Neuronal stem cell (in vitro differentiated cells): ENCODE measurements around the gene SKP2.

Experiments
- DNase-seq: peaks from one replicate; pipeline ENCODE4 v3.0.0-alpha.2; 2013; ENCODE audit warnings: low spot score
- H2AFZ ChIP-seq: one replicate; pipeline ENCODE4 v1.6.1; 2013; ENCODE audit warnings: mild to moderate bottlenecking, low read length, inconsistent platforms
- H2AK5ac ChIP-seq: 2 replicates; pipeline ENCODE4 v1.6.1; 2013; ENCODE audit warnings: low read depth, mild to moderate bottlenecking, inconsistent platforms, low read length, moderate library complexity, mixed read lengths
- H2BK120ac ChIP-seq: 2 replicates; pipeline ENCODE4 v1.6.1; 2013; ENCODE audit warnings: low read depth, mild to moderate bottlenecking, inconsistent platforms, low read length, moderate library complexity, mixed read lengths
- H2BK12ac ChIP-seq: one replicate; pipeline ENCODE4 v1.6.1; 2013; ENCODE audit warnings: low read length, inconsistent platforms
- H2BK15ac ChIP-seq: 2 replicates; pipeline ENCODE4 v1.6.1; 2013; ENCODE audit warnings: mild to moderate bottlenecking, low read length, inconsistent platforms, mixed read lengths
- H2BK5ac ChIP-seq: one replicate; pipeline ENCODE4 v1.6.1; 2013; ENCODE audit warnings: inconsistent platforms, mild to moderate bottlenecking, low read length, moderate library complexity
- H3K14ac ChIP-seq: one replicate; pipeline ENCODE4 v1.6.1; 2013; ENCODE audit warnings: low read length, inconsistent platforms
- H3K18ac ChIP-seq: 2 replicates; pipeline ENCODE4 v1.6.1; 2013; ENCODE audit warnings: low read length, inconsistent platforms
- H3K23ac ChIP-seq: 2 replicates; pipeline ENCODE4 v1.6.1; 2013; ENCODE audit warnings: low read depth, mild to moderate bottlenecking, mixed read lengths, low read length, inconsistent platforms; ENCODE audit not compliant: poor library complexity
- H3K27ac ChIP-seq: replicated peaks from 3 replicates; pipeline ENCODE4 v1.5.1; 2013; ENCODE audit warnings: low read length, inconsistent platforms
- H3K27me3 ChIP-seq, 3 experiments: 2 replicates each; pipeline ENCODE4 v1.6.1; 2013; ENCODE audit warnings: low read length in 3 of 3, mild to moderate bottlenecking in 2 of 3, inconsistent platforms in 1 of 3, low read depth in 1 of 3, mixed read lengths in 1 of 3, moderate library complexity in 1 of 3; ENCODE audit not compliant: control insufficient read depth in 3 of 3, insufficient read depth in 3 of 3
- H3K36me3 ChIP-seq, 2 donors: replicated peaks in 1 of 2; 2 replicates each; pipeline ENCODE4 v1.6.1; 2013; ENCODE audit warnings: low read length in 2 of 2; ENCODE audit not compliant: control insufficient read depth in 2 of 2, insufficient read depth in 2 of 2
- H3K4ac ChIP-seq: 2 replicates; pipeline ENCODE4 v1.6.1; 2013; ENCODE audit warnings: inconsistent platforms, mild to moderate bottlenecking, low read length, moderate library complexity
- H3K4me1 ChIP-seq, 2 donors: 1 replicate in 1 of 2; 2 replicates in 1 of 2; pipeline ENCODE4 v1.6.1; 2013; ENCODE audit warnings: low read length in 2 of 2, low read depth in 1 of 2; ENCODE audit not compliant: control insufficient read depth in 2 of 2, insufficient read depth in 1 of 2
- H3K4me2 ChIP-seq: one replicate; pipeline ENCODE4 v1.6.1; 2013; ENCODE audit warnings: mild to moderate bottlenecking, low read length, inconsistent platforms; ENCODE audit not compliant: insufficient read depth, poor library complexity, severe bottlenecking
- H3K4me3 ChIP-seq, 2 donors: 2 replicates each; pipeline ENCODE4 v1.5.1; 2013; ENCODE audit warnings: low read length in 2 of 2, mild to moderate bottlenecking in 2 of 2, inconsistent platforms in 1 of 2, moderate library complexity in 1 of 2
- H3K79me1 ChIP-seq: one replicate; pipeline ENCODE4 v1.6.1; 2013; ENCODE audit warnings: low read depth, mild to moderate bottlenecking, inconsistent platforms, low read length, moderate library complexity
- H3K9ac ChIP-seq: one replicate; pipeline ENCODE4 v1.6.1; 2013; ENCODE audit warnings: mild to moderate bottlenecking, low read depth, low read length, inconsistent platforms; ENCODE audit not compliant: poor library complexity
- H3K9me3 ChIP-seq, 2 donors: replicated peaks in 1 of 2; 2 replicates each; pipeline versions ENCODE3 to v1.6.1; 2013; ENCODE audit warnings: low read length in 2 of 2, mild to moderate bottlenecking in 2 of 2, inconsistent platforms in 1 of 2, low read depth in 1 of 2, mixed read lengths in 1 of 2, moderate library complexity in 1 of 2; ENCODE audit not compliant: control insufficient read depth in 2 of 2, insufficient read depth in 1 of 2
- H4K8ac ChIP-seq: one replicate; pipeline ENCODE4 v1.6.1; 2013; ENCODE audit warnings: low read depth, mild to moderate bottlenecking, inconsistent platforms, low read length, moderate library complexity
- H4K91ac ChIP-seq: one replicate; pipeline ENCODE4 v1.6.1; 2013; ENCODE audit warnings: low read length, low read depth, mild to moderate bottlenecking, inconsistent platforms; ENCODE audit not compliant: poor library complexity
- WGBS, 2 donors: extraction: QIAGEN DNeasy Blood & Tissue Kit; methylation state at CpG; one replicate each; pipeline ENCODE4 v1.1.7; 2013; ENCODE audit warnings: missing lambda C conversion rate in 2 of 2, mixed read lengths in 1 of 2; ENCODE audit not compliant: insufficient read length in 2 of 2, insufficient replicate concordance in 1 of 2; ENCODE audit errors: extremely low coverage in 2 of 2; 5-methylcytosine and 5-hydroxymethylcytosine counted together

SKP2 gene

DNA sequence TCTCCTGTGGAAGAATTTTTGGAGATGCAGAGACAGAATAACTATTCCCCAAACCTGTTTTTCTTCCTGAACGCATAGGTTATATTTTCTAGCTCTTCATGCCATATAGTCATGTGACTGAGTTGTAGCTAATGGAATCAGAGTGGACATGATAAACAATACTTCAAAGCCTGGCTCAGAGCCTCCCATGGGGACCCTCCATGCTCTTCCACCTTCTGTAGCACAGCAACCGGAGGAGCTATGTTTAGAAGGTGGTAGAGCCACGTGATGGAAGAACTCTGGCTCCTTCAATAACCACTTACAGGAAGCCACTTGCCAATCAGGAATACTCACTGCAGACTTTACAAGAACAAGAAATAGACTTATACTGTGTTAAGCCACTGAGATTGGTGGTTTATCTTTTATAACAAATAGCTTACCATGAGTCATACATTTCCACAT, 50.6 kb downstream of the SKP2 start:
- Histone ChIP-seq H2AFZ (no peak overlapping the region), H2BK15ac (no peak overlapping the region), H3K9me3 (no peaks in the 10 kb centered on the region), H3K27ac (no peak overlapping the region), H2BK12ac (no peak overlapping the region), H3K4ac (no peak overlapping the region), H4K8ac (no peak overlapping the region), H3K18ac (no peak overlapping the region), H3K79me1 (no peaks in the 10 kb centered on the region), H3K9ac (no peak overlapping the region), H3K23ac (no peak overlapping the region), H2BK5ac (no peak overlapping the region), H3K4me3 (no peak overlapping the region), H4K91ac (no peak overlapping the region), H3K4me1 (peaks cover 0 to 4% of the 10 kb centered on the region in 2 donors), H2AK5ac (no peak overlapping the region), H3K27me3 (no peaks in the 10 kb centered on the region), H3K4me2 (no peak overlapping the region), H2BK120ac (no peak overlapping the region), H3K36me3 (peaks cover 6 to 91% of the 10 kb centered on the region in 2 donors), H3K14ac (no peak overlapping the region)
- no CpG with 5 or more reads among the region's 3 CpGs for WGBS, 2 donors
- no peak for DNase-seq

DNA sequence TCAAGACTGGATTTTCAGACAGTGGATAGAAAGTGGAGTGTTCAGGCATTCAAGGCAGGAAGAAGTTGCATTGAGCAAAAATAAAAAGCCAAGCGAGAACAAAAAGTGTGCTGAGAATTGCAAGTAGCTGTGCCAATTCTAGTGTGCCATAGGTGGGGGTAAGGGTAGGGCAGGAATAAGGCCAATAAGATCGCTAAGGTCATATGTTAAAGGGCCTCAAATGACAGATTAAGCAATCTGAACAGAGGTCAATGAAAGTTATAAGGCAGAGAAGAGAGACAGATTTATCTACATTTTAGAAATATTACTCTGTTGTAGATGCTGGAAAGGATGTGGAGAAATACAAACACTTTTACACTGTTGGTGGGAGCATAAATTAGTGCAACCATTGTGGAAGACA, 53.4 kb downstream of the SKP2 start:
- Histone ChIP-seq H3K9me3 (no peaks in the 10 kb centered on the region), H3K4me1 (peaks cover 0 to 4% of the 10 kb centered on the region in 2 donors), H4K8ac (no peak overlapping the region), H2BK120ac (no peak overlapping the region), H3K18ac (no peak overlapping the region), H3K4me2 (no peak overlapping the region), H2BK12ac (no peak overlapping the region), H3K23ac (no peak overlapping the region), H3K9ac (no peak overlapping the region), H2BK5ac (no peak overlapping the region), H3K27ac (no peak overlapping the region), H2BK15ac (no peak overlapping the region), H2AFZ (no peak overlapping the region), H4K91ac (no peak overlapping the region), H3K14ac (no peak overlapping the region), H3K4me3 (no peak overlapping the region), H3K36me3 (peaks cover 6 to 89% of the 10 kb centered on the region in 2 donors), H2AK5ac (no peak overlapping the region), H3K4ac (no peak overlapping the region), H3K79me1 (no peaks in the 10 kb centered on the region), H3K27me3 (no peaks in the 10 kb centered on the region)
- DNase-seq, result no peak
- WGBS, 2 donors, result no CpG with 5 or more reads among the region's 2 CpGs

- Histone ChIP-seq H3K9me3 (no peaks in the 10 kb centered on the region), H2BK15ac (no peak overlapping the region), H3K36me3 (peaks cover 3 to 89% of the 10 kb centered on the region in 2 donors), H3K9ac (no peak overlapping the region), H3K14ac (no peak overlapping the region), H4K8ac (no peak overlapping the region), H3K79me1 (no peaks in the 10 kb centered on the region), H2BK12ac (no peak overlapping the region), H2BK120ac (no peak overlapping the region), H3K18ac (no peak overlapping the region), H2AK5ac (no peak overlapping the region), H3K27me3 (no peaks in the 10 kb centered on the region), H3K4me2 (no peak overlapping the region), H4K91ac (no peak overlapping the region), H3K4me3 (no peak overlapping the region), H3K4me1 (peaks cover 0 to 4% of the 10 kb centered on the region in 2 donors), H3K27ac (no peak overlapping the region), H3K23ac (no peak overlapping the region), H3K4ac (no peak overlapping the region), H2AFZ (no peak overlapping the region), H2BK5ac (no peak overlapping the region)
- DNase-seq, result no peak
Measured at GRCh38 chr5:36206913-36207312, 55.0 kb downstream of the SKP2 start.

GRCh38 chr5:36208786-36209185, 56.9 kb downstream of the SKP2 start:
- Histone ChIP-seq H2BK12ac (no peak overlapping the region), H3K9me3 (no peaks in the 10 kb centered on the region), H3K79me1 (no peaks in the 10 kb centered on the region), H3K18ac (no peak overlapping the region), H3K36me3 (peaks cover 5 to 87% of the 10 kb centered on the region in 2 donors), H2AK5ac (no peak overlapping the region), H3K14ac (no peak overlapping the region), H3K9ac (no peak overlapping the region), H2AFZ (no peak overlapping the region), H3K4me3 (no peak overlapping the region), H3K4me1 (no peaks in the 10 kb centered on the region), H3K4me2 (no peak overlapping the region), H3K23ac (no peak overlapping the region), H3K27ac (no peak overlapping the region), H4K91ac (no peak overlapping the region), H2BK5ac (no peak overlapping the region), H4K8ac (no peak overlapping the region), H3K4ac (no peak overlapping the region), H3K27me3 (no peaks in the 10 kb centered on the region), H2BK120ac (no peak overlapping the region), H2BK15ac (no peak overlapping the region)
- no peak for DNase-seq
- WGBS, 2 donors, result no CpG with 5 or more reads among the region's 2 CpGs
